ENCODE results near the gene EGLN3. TPM values are rescaled to one million over a fixed set of nuclear protein-coding genes. Genes with fewer than 3 reads are reported as not detected.

EGLN3 gene
- total and polyA plus RNA-seq, 2 donors (not counting 3 experiments of a cell fraction or from before 2014, with no cell fraction given) = 0.20 TPM; not detected in 1

DNA sequence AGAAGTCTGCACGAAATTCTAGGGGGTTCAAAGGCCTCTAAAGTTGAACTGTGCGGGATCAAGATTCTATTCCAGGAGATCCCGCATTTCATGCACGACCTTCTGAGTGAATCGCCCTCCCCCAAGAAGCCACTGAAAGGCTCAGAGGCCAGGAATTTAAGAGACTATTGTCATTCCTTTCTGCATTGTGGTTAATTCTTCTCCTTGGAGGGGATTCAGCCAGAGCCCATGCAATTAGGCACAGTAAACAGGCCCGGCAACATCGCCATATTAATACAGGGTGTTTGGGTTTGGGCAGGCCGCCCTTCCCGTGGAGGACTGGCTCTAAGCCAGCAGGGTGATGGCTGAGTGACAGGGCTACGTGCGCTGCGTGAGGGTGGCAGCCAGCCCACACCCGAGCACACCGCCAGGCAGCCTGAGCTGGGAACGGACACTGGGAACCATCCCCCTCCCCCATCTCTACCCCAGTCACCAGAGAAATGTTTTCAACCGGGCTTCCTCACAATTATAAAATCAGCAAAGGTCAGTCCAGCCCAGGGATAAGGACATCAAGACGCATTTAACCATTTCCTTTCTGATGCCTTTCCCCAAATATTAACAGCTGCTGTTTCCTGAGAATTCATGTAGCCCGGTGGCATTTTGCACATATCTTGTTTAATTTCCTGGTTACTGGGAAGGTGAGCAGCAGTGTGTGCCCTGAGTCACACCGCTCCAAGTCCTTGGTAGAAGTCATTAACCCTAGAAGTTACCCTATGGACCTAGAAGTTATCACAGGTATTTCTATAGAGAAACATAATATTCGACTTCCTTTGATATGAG lies 12.5 kb downstream of the EGLN3 start:
- Histone ChIP-seq H3K27ac (ENCODE audit: insufficient read depth, low read depth, low read length) (no peak overlapping the region), H3K9me1 (replicated peaks; ENCODE audit: control insufficient read depth, extremely low read depth, insufficient read depth, low read length) (no peaks in the 10 kb centered on the region), H4K20me1 (replicated peaks; ENCODE audit: control insufficient read depth, extremely low read depth, insufficient read depth, low read length) (no peaks in the 10 kb centered on the region), H3K4me1 (ENCODE audit: control insufficient read depth, extremely low read depth, insufficient read depth, low read length) (peaks cover 14% of the 10 kb centered on the region), H3K4me3 (replicated peaks in 1 of 3; ENCODE audit: insufficient read depth in 1 of 3, low read depth in 1 of 3, low read length in 3 of 3) (no peak overlapping the region), H3K79me2 (ENCODE audit: control insufficient read depth, insufficient read depth, low read length) (no peaks in the 10 kb centered on the region), H3K9me3 (replicated peaks; ENCODE audit: control insufficient read depth, insufficient read depth, low read length) (no peaks in the 10 kb centered on the region), H3K27me3 (ENCODE audit: control insufficient read depth in 2 of 2, insufficient read depth in 2 of 2, low read length in 2 of 2) (no peaks in the 10 kb centered on the region), H3K36me3 (ENCODE audit: control insufficient read depth in 2 of 2, extremely low read depth in 1 of 2, insufficient read depth in 2 of 2, low read length in 2 of 2) (no peaks in the 10 kb centered on the region), H3K9ac (replicated peaks; ENCODE audit: extremely low read depth, insufficient read depth, low read length) (no peak overlapping the region), H2AFZ (ENCODE audit: low read depth, low read length) (peak overlapping the region; percentile 60), H3K4me2 (ENCODE audit: insufficient read depth, low read length) (peak overlapping the region; percentile 16)
- DNase-seq (ENCODE audit: low read depth, low spot score) = no peak
- dilution Hi-C loops (cut with MboI; ENCODE audit: extremely low pct_ligation_motif_present, low sequenced_read_pairs) (no loop called here), intact Hi-C loops (cut with micrococcal nuclease) (no loop called here)
- no TSS peak for BruUV-seq (replicated peaks)
- POLR2A ChIA-PET = no interaction called here
- no peak for FAIRE-seq
- TF ChIP-seq POLR2A (IDR thresholded peaks at IDR 0.05; ENCODE audit: low read depth, low read length) (no peak), FOS (IDR thresholded peaks at IDR 0.05; ENCODE audit: borderline replicate concordance, insufficient read depth, low read length) (peak; percentile 3)
- CTCF ChIA-PET = no interaction called here

DNA sequence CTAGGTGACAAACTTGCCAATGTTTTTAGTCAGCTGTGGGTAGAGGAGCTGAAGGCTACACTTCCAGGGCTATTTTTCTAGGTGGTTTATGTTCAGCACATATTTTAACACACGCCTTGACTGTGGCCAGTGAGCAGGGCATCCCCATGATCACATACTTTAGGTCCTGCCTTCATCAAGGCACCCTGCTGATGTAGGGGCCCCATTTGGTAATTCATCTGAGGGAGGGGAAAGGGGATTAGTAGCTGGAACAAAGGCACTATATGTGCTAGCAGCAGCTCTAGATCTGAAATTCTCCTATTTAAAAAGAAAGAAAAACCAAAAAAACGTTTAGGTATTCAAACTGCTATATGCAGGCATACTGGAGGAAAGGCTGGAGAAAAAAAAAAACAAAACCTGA lies 14.5 kb downstream of the EGLN3 start:
- Histone ChIP-seq H3K9me3 (replicated peaks; ENCODE audit: control insufficient read depth, insufficient read depth, low read length) (no peaks in the 10 kb centered on the region), H3K9ac (replicated peaks; ENCODE audit: extremely low read depth, insufficient read depth, low read length) (no peak overlapping the region), H3K4me3 (replicated peaks in 1 of 3; ENCODE audit: insufficient read depth in 1 of 3, low read depth in 1 of 3, low read length in 3 of 3) (no peak overlapping the region), H3K36me3 (ENCODE audit: control insufficient read depth in 2 of 2, extremely low read depth in 1 of 2, insufficient read depth in 2 of 2, low read length in 2 of 2) (no peaks in the 10 kb centered on the region), H3K4me1 (ENCODE audit: control insufficient read depth, extremely low read depth, insufficient read depth, low read length) (peaks cover 15% of the 10 kb centered on the region), H3K79me2 (ENCODE audit: control insufficient read depth, insufficient read depth, low read length) (no peaks in the 10 kb centered on the region), H3K9me1 (replicated peaks; ENCODE audit: control insufficient read depth, extremely low read depth, insufficient read depth, low read length) (no peaks in the 10 kb centered on the region), H3K4me2 (ENCODE audit: insufficient read depth, low read length) (no peak overlapping the region), H3K27ac (ENCODE audit: insufficient read depth, low read depth, low read length) (no peak overlapping the region), H4K20me1 (replicated peaks; ENCODE audit: control insufficient read depth, extremely low read depth, insufficient read depth, low read length) (no peaks in the 10 kb centered on the region), H2AFZ (ENCODE audit: low read depth, low read length) (no peak overlapping the region), H3K27me3 (ENCODE audit: control insufficient read depth in 2 of 2, insufficient read depth in 2 of 2, low read length in 2 of 2) (peaks cover under 1% of the 10 kb centered on the region in 2 experiments)
- no peak for FAIRE-seq
- POLR2A ChIA-PET = no interaction called here
- no peak for DNase-seq (ENCODE audit: low read depth, low spot score)
- intact Hi-C loops (cut with micrococcal nuclease) = no loop called here
- CTCF ChIA-PET = interaction anchor here (0.9 to 1.4 kb wide), 2 partner anchors 10 to 162 kb away, joined by 3 to 5 read pairs; no protein-coding TSS in a partner anchor
- dilution Hi-C loops (cut with MboI; ENCODE audit: extremely low pct_ligation_motif_present, low sequenced_read_pairs) = no loop called here
- no TSS peak for BruUV-seq (replicated peaks)
- TF ChIP-seq POLR2AphosphoS5 (IDR thresholded peaks at IDR 0.05; ENCODE audit: insufficient read depth, low read depth, low read length) (no peak), POLR2A (IDR thresholded peaks at IDR 0.05; ENCODE audit: low read depth, low read length) (no peak), MYC (IDR thresholded peaks at IDR 0.05; ENCODE audit: low read depth, low read length) (no peak)
- TF ChIP-seq, protein P1, sequence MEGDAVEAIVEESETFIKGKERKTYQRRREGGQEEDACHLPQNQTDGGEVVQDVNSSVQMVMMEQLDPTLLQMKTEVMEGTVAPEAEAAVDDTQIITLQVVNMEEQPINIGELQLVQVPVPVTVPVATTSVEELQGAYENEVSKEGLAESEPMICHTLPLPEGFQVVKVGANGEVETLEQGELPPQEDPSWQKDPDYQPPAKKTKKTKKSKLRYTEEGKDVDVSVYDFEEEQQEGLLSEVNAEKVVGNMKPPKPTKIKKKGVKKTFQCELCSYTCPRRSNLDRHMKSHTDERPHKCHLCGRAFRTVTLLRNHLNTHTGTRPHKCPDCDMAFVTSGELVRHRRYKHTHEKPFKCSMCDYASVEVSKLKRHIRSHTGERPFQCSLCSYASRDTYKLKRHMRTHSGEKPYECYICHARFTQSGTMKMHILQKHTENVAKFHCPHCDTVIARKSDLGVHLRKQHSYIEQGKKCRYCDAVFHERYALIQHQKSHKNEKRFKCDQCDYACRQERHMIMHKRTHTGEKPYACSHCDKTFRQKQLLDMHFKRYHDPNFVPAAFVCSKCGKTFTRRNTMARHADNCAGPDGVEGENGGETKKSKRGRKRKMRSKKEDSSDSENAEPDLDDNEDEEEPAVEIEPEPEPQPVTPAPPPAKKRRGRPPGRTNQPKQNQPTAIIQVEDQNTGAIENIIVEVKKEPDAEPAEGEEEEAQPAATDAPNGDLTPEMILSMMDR (IDR thresholded peaks at IDR 0.05; ENCODE audit: extremely low read depth in 1 of 2, insufficient read depth in 1 of 2, low read depth in 1 of 2, low read length in 2 of 2) = no peak

All from endothelial cell of umbilical vein (primary cell).